Measurements from ENCODE around the gene ADGRG7. TPM values are rescaled to one million over a fixed set of nuclear protein-coding genes. Genes with fewer than 3 reads are reported as not detected.

The ADGRG7 gene
- total and polyA plus RNA-seq, 2 of the 13 experiments (the other 11 are each of a cell fraction or from before 2014, with no cell fraction given): not detected

GRCh38 chr3:100708989-100709841 is 99.8 kb downstream of the ADGRG7 start, which contains the start of gene TFG (continued):
- TF ChIP-seq LRRFIP1 (CRISPR knock-in tag; conservative IDR thresholded peaks at IDR 0.05) (no peak), FOXO1 (CRISPR knock-in tag; IDR thresholded peaks at IDR 0.05) (peak; percentile 41; the same call in 1 of the 2 replicates), ZNF782 (CRISPR knock-in tag; IDR thresholded peaks at IDR 0.05; ENCODE audit: borderline replicate concordance) (peak; percentile 54; the same call in 1 of the 2 replicates), ZBTB2 (CRISPR knock-in tag; IDR thresholded peaks at IDR 0.05; ENCODE audit: low read depth) (no peak), AHR (CRISPR knock-in tag; IDR thresholded peaks at IDR 0.05) (no peak), ZNF749 (CRISPR knock-in tag; IDR thresholded peaks at IDR 0.05; ENCODE audit: borderline replicate concordance) (peak; percentile 48; the same call in 1 of the 2 replicates), MED8 (CRISPR knock-in tag; IDR thresholded peaks at IDR 0.05; ENCODE audit: insufficient replicate concordance) (peak; percentile 48), ZNF598 (CRISPR knock-in tag; IDR thresholded peaks at IDR 0.05; ENCODE audit: borderline replicate concordance) (peak; percentile 36; the same call in 1 of the 2 replicates), RFX5 (IDR thresholded peaks at IDR 0.05; ENCODE audit: low read depth, low read length) (0 out of 2 replicates have a peak, but pooled peaks have one; percentile 35), DDIT3 (CRISPR knock-in tag; IDR thresholded peaks at IDR 0.05) (no peak), RAD21 (CRISPR knock-in tag; IDR thresholded peaks at IDR 0.05) (0 out of 2 replicates have a peak, but pooled peaks have one; percentile 10), ZNF597 (CRISPR knock-in tag; IDR thresholded peaks at IDR 0.05) (no peak), ZBTB14 (CRISPR knock-in tag; IDR thresholded peaks at IDR 0.05) (no peak), CERS6 (CRISPR knock-in tag; IDR thresholded peaks at IDR 0.05) (no peak), ZBTB4 (CRISPR knock-in tag; IDR thresholded peaks at IDR 0.05; ENCODE audit: borderline replicate concordance) (no peak)
